HepG2 (cell line): Measurements from ENCODE around the gene ZNF587B. TPM values are rescaled to one million over a fixed set of nuclear protein-coding genes. Genes with fewer than 3 reads are reported as not detected.

Source experiments
- ATAC-seq: fragments of 200-7000 bp; cut with Tn5 transposase; 3 replicates; pipeline ENCODE4 v1.9.1; 2020; ENCODE audit warnings: mild to moderate bottlenecking, moderate library complexity
- BruUV-seq: library from RNA; stranded (reverse); fragments of 400-500 nt; replicated peaks from 2 replicates; lab custom pipeline; 2021; lab: Mats Ljungman, UMichigan
- CTCF ChIA-PET: fragments of 300-600 bp; formaldehyde crosslinking; extraction: SDS; loops from one replicate; lab custom pipeline; 2021; ENCODE audit warnings: low total read pairs, inconsistent platforms, low intra/inter-chr PET ratio; lab: Yijun Ruan, JAX
- POLR2A ChIA-PET: fragments of 350-600 bp; sonication (Branson Sonifier 250); formaldehyde crosslinking; loops from one replicate; lab custom pipeline; 2020; ENCODE audit warnings: antibody characterized with exemption, inconsistent platforms; lab: Yijun Ruan, JAX
- DNase-seq: peaks from one replicate; pipeline ENCODE4 v3.0.0-alpha.2; 2015; ENCODE audit warnings: low spot score
- FAIRE-seq: peaks from 3 replicates; lab custom pipeline; 2011; peaks lifted over from hg19 to GRCh38; lab: Jason Lieb, UNC
- H2AFZ ChIP-seq: one replicate; pipeline ENCODE4 v1.6.1; 2011; ENCODE audit warnings: low read length, inconsistent platforms
- H3K27ac ChIP-seq: fragments of 300-600 bp; 3 replicates; pipeline ENCODE4 v1.8.0; 2011; ENCODE audit warnings: mixed run types, mild to moderate bottlenecking, mixed read lengths, low read length, inconsistent platforms; ENCODE audit not compliant: insufficient read depth; ENCODE audit errors: extremely low read length
- H3K27me3 ChIP-seq, 2 experiments: fragments of 200-600 bp in 1 of 2; 2 replicates in 1 of 2; 3 replicates in 1 of 2; pipeline versions ENCODE4 v1.6.0 to v1.8.0; 2011; ENCODE audit warnings: low read length in 2 of 2, mild to moderate bottlenecking in 2 of 2, moderate library complexity in 2 of 2, inconsistent platforms in 1 of 2; ENCODE audit not compliant: insufficient read depth in 2 of 2, control insufficient read depth in 1 of 2
- H3K36me3 ChIP-seq, 2 experiments: fragments of 200-600 bp in 1 of 2; replicated peaks in 1 of 2; 2 replicates in 1 of 2; 3 replicates in 1 of 2; pipeline versions ENCODE4 v1.5.1 to v1.8.0; 2011; ENCODE audit warnings: low read length in 2 of 2, inconsistent platforms in 1 of 2; ENCODE audit not compliant: insufficient read depth in 2 of 2, control insufficient read depth in 1 of 2
- H3K4me1 ChIP-seq: 2 replicates; pipeline ENCODE4 v1.5.1; 2012; ENCODE audit warnings: low read length, inconsistent platforms; ENCODE audit not compliant: insufficient read depth
- H3K4me2 ChIP-seq: 2 replicates; pipeline ENCODE4 v1.6.0; 2011; ENCODE audit warnings: low read depth, low read length, inconsistent platforms
- H3K4me3 ChIP-seq, 3 experiments: fragments of 200-600 bp in 1 of 3; sonication (generic), shearing (Covaris generic) in 1 of 3; replicated peaks in 1 of 3; 2 replicates each; pipeline ENCODE4 v1.5.1; 2011 to 2016; ENCODE audit warnings: low read length in 3 of 3, inconsistent platforms in 2 of 3, low read depth in 2 of 3, mild to moderate bottlenecking in 2 of 3, control low read depth in 1 of 3, mixed read lengths in 1 of 3; ENCODE audit not compliant: insufficient read depth in 1 of 3
- H3K79me2 ChIP-seq: one replicate; pipeline ENCODE4 v1.6.1; 2011; ENCODE audit warnings: low read length, inconsistent platforms; ENCODE audit not compliant: insufficient read depth
- H3K9ac ChIP-seq: 2 replicates; pipeline ENCODE4 v1.6.0; 2011; ENCODE audit warnings: mild to moderate bottlenecking, low read depth, low read length, inconsistent platforms; ENCODE audit not compliant: insufficient read depth
- H3K9me3 ChIP-seq: 2 replicates; pipeline ENCODE4 v1.5.1; 2012; ENCODE audit warnings: mild to moderate bottlenecking, low read length
- H4K20me1 ChIP-seq: 2 replicates; pipeline ENCODE4 v1.6.0; 2011; ENCODE audit warnings: inconsistent platforms, mild to moderate bottlenecking, low read length, moderate library complexity; ENCODE audit not compliant: insufficient read depth
- FOXK1 ChIP-seq: sonication (generic); formaldehyde crosslinking; IDR thresholded peaks from 2 replicates; pipeline ENCODE4 v1.4.0; 2020; ENCODE audit warnings: low read depth, missing genetic modification reagents, borderline replicate concordance
- NFKB2 ChIP-seq: sonication (generic); formaldehyde crosslinking; IDR thresholded peaks from 2 replicates; pipeline ENCODE4 v1.4.0; 2020; ENCODE audit warnings: missing genetic modification reagents, borderline replicate concordance
- PAWR ChIP-seq: sonication (generic); formaldehyde crosslinking; IDR thresholded peaks from 2 replicates; pipeline ENCODE4 v1.4.0; 2020; ENCODE audit warnings: missing genetic modification reagents, mild to moderate bottlenecking, borderline replicate concordance
- XBP1 ChIP-seq: sonication (generic); formaldehyde crosslinking; IDR thresholded peaks from 2 replicates; pipeline ENCODE4 v1.5.0; 2020; ENCODE audit warnings: missing genetic modification reagents
- ZBTB1 ChIP-seq: sonication (generic); formaldehyde crosslinking; IDR thresholded peaks from 2 replicates; pipeline ENCODE4 v1.4.0; 2020; ENCODE audit warnings: missing genetic modification reagents, borderline replicate concordance
- ZMAT3 ChIP-seq: sonication (generic); formaldehyde crosslinking; conservative IDR thresholded peaks from 2 replicates; pipeline ENCODE4 v1.7.0; 2021; ENCODE audit warnings: missing genetic modification reagents
- ZNF101 ChIP-seq: sonication (generic); formaldehyde crosslinking; IDR thresholded peaks from 2 replicates; pipeline ENCODE4 v1.4.0; 2020; ENCODE audit warnings: mild to moderate bottlenecking, low read depth, missing genetic modification reagents, borderline replicate concordance
- ZNF792 ChIP-seq: IDR thresholded peaks from 2 replicates; pipeline ENCODE4 v1.6.1; 2016
- WGBS: methylation state at CpG from one replicate; pipeline ENCODE4 v1.1.6; 2017; ENCODE audit warnings: low lambda C conversion rate; 5-methylcytosine and 5-hydroxymethylcytosine counted together
- in situ Hi-C: cut with HindIII; loops from 2 replicates; pipeline ENCODE4 v1.10.0; 2017; ENCODE audit warnings: low pct_unique_long_range_greater_than_20kb; ENCODE audit not compliant: extremely low pct_ligation_motif_present
- intact Hi-C: fragments of 100-400 bp; cut with micrococcal nuclease; formaldehyde crosslinking; loops from one replicate; pipeline ENCODE4 v1.10.0; 2022; ENCODE audit not compliant: unreplicated experiment
- polyA plus RNA-seq, 8 experiments: library from polyadenylated mRNA; depleted of rRNA in 3 of 8; stranded (reverse) in 7 of 8; unstranded in 1 of 8; fragments of >200 nt; fragmentation: Illumina TruSeq in 4 of 8; extraction: Trizol in 4 of 8; gene quantifications; 2 replicates each; pipeline versions ENCODE4 v1.2.1 to v1.2.3, GENCODE V29; 2011 to 2016; ENCODE audit warnings: low read depth in 4 of 8, missing spikeins in 1 of 8, mixed read lengths in 1 of 8; ENCODE audit not compliant: insufficient read depth in 1 of 8
- total RNA-seq, 5 experiments: library from RNA; depleted of rRNA; stranded (reverse); fragments of >200 nt; fragmentation: Illumina TruSeq; extraction: Trizol; gene quantifications; 2 replicates each; pipeline ENCODE4 v1.2.3, GENCODE V29; 2016; ENCODE audit warnings: low read depth in 1 of 5
- TF ChIP-seq, protein P1 (sequence below): sonication (generic); formaldehyde crosslinking; IDR thresholded peaks from 2 replicates; pipeline ENCODE4 v1.4.0; 2020; ENCODE audit warnings: missing genetic modification reagents
- TF ChIP-seq, protein P2 (sequence below): sonication (generic); formaldehyde crosslinking; IDR thresholded peaks from 2 replicates; pipeline ENCODE4 v1.4.0; 2020; ENCODE audit warnings: mild to moderate bottlenecking, missing genetic modification reagents
- TF ChIP-seq, protein P3 (sequence below): sonication (generic); formaldehyde crosslinking; IDR thresholded peaks from 2 replicates; pipeline ENCODE4 v1.4.0; 2020; ENCODE audit warnings: missing genetic modification reagents
- TF ChIP-seq, protein P4 (sequence below): sonication (generic); formaldehyde crosslinking; IDR thresholded peaks from 2 replicates; pipeline ENCODE4 v1.4.0; 2020; ENCODE audit warnings: mild to moderate bottlenecking, missing genetic modification reagents
- TF ChIP-seq, protein P5 (sequence below): IDR thresholded peaks from 2 replicates; pipeline ENCODE4 v1.6.1; 2016; ENCODE audit warnings: low read depth, control low read depth

The ZNF587B gene
- total and polyA plus RNA-seq, 2 of the 13 experiments (the other 11 are each of a cell fraction or from before 2014, with no cell fraction given): 5.2 to 29.9 TPM

DNA sequence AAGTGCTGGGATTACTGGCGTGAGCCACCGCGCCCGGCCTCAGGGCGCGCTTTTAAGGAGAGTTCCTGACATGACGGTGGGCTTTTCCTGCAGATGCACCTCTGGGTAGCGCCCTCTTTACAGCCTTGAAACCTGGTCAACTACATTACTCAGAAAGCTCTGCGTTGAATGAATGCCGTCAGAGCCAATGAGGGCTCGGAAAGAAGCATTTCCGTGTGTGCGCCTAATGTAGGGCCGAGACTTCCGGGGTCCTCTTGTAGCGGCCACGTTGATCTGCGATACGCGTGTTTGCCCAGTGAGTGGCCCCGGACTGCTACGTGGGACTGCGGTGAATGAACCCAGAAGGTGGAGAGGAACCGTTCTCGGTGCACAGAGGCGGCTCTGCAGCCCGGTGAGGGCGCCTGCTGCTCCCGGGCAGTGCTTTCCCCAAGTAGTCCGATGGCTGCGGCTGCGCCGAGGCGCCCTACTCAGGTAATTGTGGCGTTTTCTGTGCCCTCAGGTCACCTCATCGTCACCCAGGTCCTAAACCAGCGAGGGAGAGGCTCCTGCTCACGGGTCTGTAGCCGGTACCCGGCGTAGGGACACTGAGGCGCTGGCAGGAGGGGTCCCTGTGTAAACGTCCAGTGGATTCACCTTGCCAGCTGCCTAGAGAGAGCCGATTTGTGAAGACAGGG is 10.5 kb upstream of the ZNF587B start:
- intact Hi-C loops: loop anchor here (2.0 to 10.0 kb wide), 2 partner anchors 73 to 335 kb away; partner anchors contain the start of genes ZNF329 and ZNF776
- Histone ChIP-seq H3K27ac (peak overlapping the region; percentile 90), H3K9me3 (no peaks in the 10 kb centered on the region), H3K36me3 (peaks cover 0 to 6% of the 10 kb centered on the region in 2 experiments; a peak in 1 of 5 replicates), H3K4me3 (peak overlapping the region; percentile 86 to 96 (median 88)), H2AFZ (no peak overlapping the region), H3K79me2 (peaks cover 47% of the 10 kb centered on the region), H3K27me3 (no peaks in the 10 kb centered on the region; a peak in 1 of 5 replicates), H3K9ac (peak overlapping the region; percentile 98), H4K20me1 (peaks cover 12% of the 10 kb centered on the region; the same call in 1 of the 2 replicates), H3K4me1 (peaks cover 62% of the 10 kb centered on the region), H3K4me2 (peak overlapping the region; percentile 97)
- peak; percentile 79 for FAIRE-seq
- WGBS: under 1% methylated on average over 19 of the region's 44 CpGs
- ChIA-PET CTCF (no interaction called here), POLR2A (interaction anchor here (0.7 to 1.9 kb wide), 12 partner anchors 9 to 364 kb away, joined by 3 to 16 read pairs (median 5); partner anchors contain the start of genes ZNF274, ZNF417, ZNF551 and ZNF587)
- ATAC-seq: peak; percentile 86
- BruUV-seq: TSS peak; percentile 69
- in situ Hi-C loops: no loop called here
- peak; percentile 97 for DNase-seq
- TF ChIP-seq, protein P1, sequence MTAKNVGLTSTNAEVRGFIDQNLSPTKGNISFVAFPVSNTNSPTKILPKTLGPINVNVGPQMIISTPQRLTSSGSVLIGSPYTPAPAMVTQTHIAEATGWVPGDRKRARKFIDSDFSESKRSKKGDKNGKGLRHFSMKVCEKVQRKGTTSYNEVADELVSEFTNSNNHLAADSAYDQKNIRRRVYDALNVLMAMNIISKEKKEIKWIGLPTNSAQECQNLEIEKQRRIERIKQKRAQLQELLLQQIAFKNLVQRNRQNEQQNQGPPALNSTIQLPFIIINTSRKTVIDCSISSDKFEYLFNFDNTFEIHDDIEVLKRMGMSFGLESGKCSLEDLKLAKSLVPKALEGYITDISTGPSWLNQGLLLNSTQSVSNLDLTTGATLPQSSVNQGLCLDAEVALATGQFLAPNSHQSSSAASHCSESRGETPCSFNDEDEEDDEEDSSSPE: peak; percentile 34
- peak; percentile 87; the same call in 1 of the 2 replicates for TF ChIP-seq ZNF792 (CRISPR knock-in tag)
- TF ChIP-seq, protein P2, sequence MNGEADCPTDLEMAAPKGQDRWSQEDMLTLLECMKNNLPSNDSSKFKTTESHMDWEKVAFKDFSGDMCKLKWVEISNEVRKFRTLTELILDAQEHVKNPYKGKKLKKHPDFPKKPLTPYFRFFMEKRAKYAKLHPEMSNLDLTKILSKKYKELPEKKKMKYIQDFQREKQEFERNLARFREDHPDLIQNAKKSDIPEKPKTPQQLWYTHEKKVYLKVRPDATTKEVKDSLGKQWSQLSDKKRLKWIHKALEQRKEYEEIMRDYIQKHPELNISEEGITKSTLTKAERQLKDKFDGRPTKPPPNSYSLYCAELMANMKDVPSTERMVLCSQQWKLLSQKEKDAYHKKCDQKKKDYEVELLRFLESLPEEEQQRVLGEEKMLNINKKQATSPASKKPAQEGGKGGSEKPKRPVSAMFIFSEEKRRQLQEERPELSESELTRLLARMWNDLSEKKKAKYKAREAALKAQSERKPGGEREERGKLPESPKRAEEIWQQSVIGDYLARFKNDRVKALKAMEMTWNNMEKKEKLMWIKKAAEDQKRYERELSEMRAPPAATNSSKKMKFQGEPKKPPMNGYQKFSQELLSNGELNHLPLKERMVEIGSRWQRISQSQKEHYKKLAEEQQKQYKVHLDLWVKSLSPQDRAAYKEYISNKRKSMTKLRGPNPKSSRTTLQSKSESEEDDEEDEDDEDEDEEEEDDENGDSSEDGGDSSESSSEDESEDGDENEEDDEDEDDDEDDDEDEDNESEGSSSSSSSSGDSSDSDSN (CRISPR knock-in tag): peak; percentile 82
- TF ChIP-seq, protein P3, sequence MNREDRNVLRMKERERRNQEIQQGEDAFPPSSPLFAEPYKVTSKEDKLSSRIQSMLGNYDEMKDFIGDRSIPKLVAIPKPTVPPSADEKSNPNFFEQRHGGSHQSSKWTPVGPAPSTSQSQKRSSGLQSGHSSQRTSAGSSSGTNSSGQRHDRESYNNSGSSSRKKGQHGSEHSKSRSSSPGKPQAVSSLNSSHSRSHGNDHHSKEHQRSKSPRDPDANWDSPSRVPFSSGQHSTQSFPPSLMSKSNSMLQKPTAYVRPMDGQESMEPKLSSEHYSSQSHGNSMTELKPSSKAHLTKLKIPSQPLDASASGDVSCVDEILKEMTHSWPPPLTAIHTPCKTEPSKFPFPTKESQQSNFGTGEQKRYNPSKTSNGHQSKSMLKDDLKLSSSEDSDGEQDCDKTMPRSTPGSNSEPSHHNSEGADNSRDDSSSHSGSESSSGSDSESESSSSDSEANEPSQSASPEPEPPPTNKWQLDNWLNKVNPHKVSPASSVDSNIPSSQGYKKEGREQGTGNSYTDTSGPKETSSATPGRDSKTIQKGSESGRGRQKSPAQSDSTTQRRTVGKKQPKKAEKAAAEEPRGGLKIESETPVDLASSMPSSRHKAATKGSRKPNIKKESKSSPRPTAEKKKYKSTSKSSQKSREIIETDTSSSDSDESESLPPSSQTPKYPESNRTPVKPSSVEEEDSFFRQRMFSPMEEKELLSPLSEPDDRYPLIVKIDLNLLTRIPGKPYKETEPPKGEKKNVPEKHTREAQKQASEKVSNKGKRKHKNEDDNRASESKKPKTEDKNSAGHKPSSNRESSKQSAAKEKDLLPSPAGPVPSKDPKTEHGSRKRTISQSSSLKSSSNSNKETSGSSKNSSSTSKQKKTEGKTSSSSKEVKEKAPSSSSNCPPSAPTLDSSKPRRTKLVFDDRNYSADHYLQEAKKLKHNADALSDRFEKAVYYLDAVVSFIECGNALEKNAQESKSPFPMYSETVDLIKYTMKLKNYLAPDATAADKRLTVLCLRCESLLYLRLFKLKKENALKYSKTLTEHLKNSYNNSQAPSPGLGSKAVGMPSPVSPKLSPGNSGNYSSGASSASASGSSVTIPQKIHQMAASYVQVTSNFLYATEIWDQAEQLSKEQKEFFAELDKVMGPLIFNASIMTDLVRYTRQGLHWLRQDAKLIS: no peak
- TF ChIP-seq ZBTB1 (CRISPR knock-in tag): no peak
- no peak for TF ChIP-seq ZNF101
- TF ChIP-seq PAWR (CRISPR knock-in tag): no peak
- TF ChIP-seq, protein P4, sequence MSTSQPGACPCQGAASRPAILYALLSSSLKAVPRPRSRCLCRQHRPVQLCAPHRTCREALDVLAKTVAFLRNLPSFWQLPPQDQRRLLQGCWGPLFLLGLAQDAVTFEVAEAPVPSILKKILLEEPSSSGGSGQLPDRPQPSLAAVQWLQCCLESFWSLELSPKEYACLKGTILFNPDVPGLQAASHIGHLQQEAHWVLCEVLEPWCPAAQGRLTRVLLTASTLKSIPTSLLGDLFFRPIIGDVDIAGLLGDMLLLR (CRISPR knock-in tag): peak; percentile 79; the same call in 1 of the 2 replicates
- peak; percentile 62; the same call in 1 of the 2 replicates for TF ChIP-seq FOXK1
- TF ChIP-seq XBP1 (CRISPR knock-in tag): 0 out of 2 replicates have a peak, but pooled peaks have one; percentile 52
- TF ChIP-seq, protein P5, sequence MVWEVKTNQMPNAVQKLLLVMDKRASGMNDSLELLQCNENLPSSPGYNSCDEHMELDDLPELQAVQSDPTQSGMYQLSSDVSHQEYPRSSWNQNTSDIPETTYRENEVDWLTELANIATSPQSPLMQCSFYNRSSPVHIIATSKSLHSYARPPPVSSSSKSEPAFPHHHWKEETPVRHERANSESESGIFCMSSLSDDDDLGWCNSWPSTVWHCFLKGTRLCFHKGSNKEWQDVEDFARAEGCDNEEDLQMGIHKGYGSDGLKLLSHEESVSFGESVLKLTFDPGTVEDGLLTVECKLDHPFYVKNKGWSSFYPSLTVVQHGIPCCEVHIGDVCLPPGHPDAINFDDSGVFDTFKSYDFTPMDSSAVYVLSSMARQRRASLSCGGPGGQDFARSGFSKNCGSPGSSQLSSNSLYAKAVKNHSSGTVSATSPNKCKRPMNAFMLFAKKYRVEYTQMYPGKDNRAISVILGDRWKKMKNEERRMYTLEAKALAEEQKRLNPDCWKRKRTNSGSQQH (CRISPR knock-in tag): peak; percentile 84
- TF ChIP-seq ZMAT3 (CRISPR knock-in tag): peak; percentile 75; the same call in 1 of the 2 replicates
- TF ChIP-seq NFKB2 (CRISPR knock-in tag): peak; percentile 85; the same call in 1 of the 2 replicates
